Panc1 (cell line): ENCODE measurements around the gene C20orf204. TPM values are rescaled to one million over a fixed set of nuclear protein-coding genes. Genes with fewer than 3 reads are reported as not detected.

Source experiments
- ATAC-seq: fragments of 200-7000 bp; cut with Tn5 transposase; 2 replicates; pipeline ENCODE4 v1.9.1; 2020; ENCODE audit warnings: mild to moderate bottlenecking, moderate library complexity
- BruUV-seq: library from RNA; stranded (reverse); fragments of 400-500 nt; replicated peaks from 2 replicates; lab custom pipeline; 2021; lab: Mats Ljungman, UMichigan
- CTCF ChIA-PET: fragments of 300-600 bp; sonication (Branson Sonifier 250); formaldehyde crosslinking; loops from one replicate; lab custom pipeline; 2022; ENCODE audit warnings: antibody characterized with exemption; lab: Charles Lee
- POLR2A ChIA-PET: fragments of 300-600 bp; sonication (Branson Sonifier 250); formaldehyde crosslinking; loops from one replicate; lab custom pipeline; 2022; ENCODE audit warnings: antibody characterized with exemption; lab: Charles Lee
- DNase-seq: peaks from one replicate; pipeline ENCODE4 v3.0.0-alpha.2; 2010; ENCODE audit warnings: low read depth, low spot score
- H3K27ac ChIP-seq: 2 replicates; pipeline ENCODE4 v1.5.1; 2011; ENCODE audit warnings: mild to moderate bottlenecking, low read length, inconsistent platforms
- H3K27me3 ChIP-seq: fragments of 200-500 bp; sonication (Bioruptor generic); 2 replicates; pipeline ENCODE4 v1.6.0; 2014; ENCODE audit warnings: low read length, inconsistent platforms; ENCODE audit not compliant: control insufficient read depth, insufficient read depth
- H3K36me3 ChIP-seq: fragments of 200-500 bp; sonication (Bioruptor generic); 2 replicates; pipeline ENCODE4 v1.5.1; 2014; ENCODE audit warnings: inconsistent platforms, mild to moderate bottlenecking, low read length, moderate library complexity; ENCODE audit not compliant: control insufficient read depth, insufficient read depth
- H3K4me1 ChIP-seq: 2 replicates; pipeline ENCODE4 v1.5.1; 2011; ENCODE audit warnings: inconsistent platforms, mild to moderate bottlenecking, low read length, moderate library complexity; ENCODE audit not compliant: control insufficient read depth, insufficient read depth
- H3K4me3 ChIP-seq, 2 experiments: 2 replicates each; pipeline ENCODE4 v1.5.1; 2011 to 2012; ENCODE audit warnings: low read depth in 2 of 2, low read length in 2 of 2, mild to moderate bottlenecking in 2 of 2, inconsistent platforms in 1 of 2, moderate library complexity in 1 of 2
- H3K9me3 ChIP-seq: fragments of 200-500 bp; sonication (Bioruptor generic); 2 replicates; pipeline ENCODE4 v1.5.1; 2014; ENCODE audit warnings: low read depth, mild to moderate bottlenecking, inconsistent platforms, low read length, moderate library complexity; ENCODE audit not compliant: control insufficient read depth, insufficient read depth
- CTCF ChIP-seq: fragments of 450-650 bp; IDR thresholded peaks from 2 replicates; pipeline ENCODE4 v1.5.1; 2017; ENCODE audit warnings: mild to moderate bottlenecking
- POLR2AphosphoS5 ChIP-seq: IDR thresholded peaks from 2 replicates; pipeline ENCODE4 v1.6.1; 2012; ENCODE audit warnings: mild to moderate bottlenecking, low read depth, low read length, moderate library complexity
- REST ChIP-seq, 2 experiments: IDR thresholded peaks; 2 replicates each; pipeline ENCODE4 v1.6.1; 2011 to 2012; ENCODE audit warnings: low read depth in 2 of 2, control low read depth in 1 of 2, low read length in 1 of 2, mild to moderate bottlenecking in 1 of 2, moderate library complexity in 1 of 2; ENCODE audit not compliant: insufficient read depth in 1 of 2
- SIN3A ChIP-seq: IDR thresholded peaks from 2 replicates; pipeline ENCODE4 v1.6.1; 2012; ENCODE audit warnings: low read depth, mild to moderate bottlenecking, low read length, moderate library complexity, borderline replicate concordance; ENCODE audit not compliant: insufficient read depth
- TCF7L2 ChIP-seq: IDR thresholded peaks from 2 replicates; pipeline ENCODE4 v1.6.1; 2011; ENCODE audit warnings: mild to moderate bottlenecking, low read depth, low read length, inconsistent platforms
- in situ Hi-C: cut with HindIII; loops from 2 replicates; pipeline ENCODE4 v1.10.0; 2016; ENCODE audit warnings: low sequenced_read_pairs, low pct_unique_long_range_greater_than_20kb
- intact Hi-C: fragments of 100-400 bp; cut with micrococcal nuclease; formaldehyde crosslinking; loops from one replicate; pipeline ENCODE4 v1.10.0; 2022; ENCODE audit not compliant: unreplicated experiment
- total RNA-seq: library from RNA; stranded (reverse); gene quantifications from one replicate; pipeline ENCODE4 v1.2.1, GENCODE V29; 2021; ENCODE audit not compliant: unreplicated experiment

Gene C20orf204
- total RNA-seq, 1 experiment from 2014 or later: 1.9 TPM

- DNase-seq: no peak
- H3K4me3 ChIP-seq: peak within 1 kb of the TSS; percentile 33
Observed at GRCh38 chr20:64049060-64049877, 13.3 kb downstream of the C20orf204 start, which contains the start of gene SOX18. Gene SOX18 (minus strand): TSS chr20:64049639. CDS start chr20:64049516, 123 bp downstream.

GRCh38 chr20:64049878-64050260 lies 13.9 kb downstream of the C20orf204 start:
- BruUV-seq: no TSS peak
- TF ChIP-seq REST (IDR thresholded peaks at IDR 0.05; ENCODE audit: insufficient read depth in 1 of 2, low read depth in 2 of 2, low read length in 1 of 2) (no peak), POLR2AphosphoS5 (no peak), CTCF (no peak), TCF7L2 (no peak), SIN3A (no peak)
- Histone ChIP-seq H3K9me3 (no peaks in the 10 kb centered on the region), H3K36me3 (no peaks in the 10 kb centered on the region), H3K4me3 (peak overlapping the region; percentile 5 to 33; a peak in 3 of 4 replicates), H3K27me3 (no peaks in the 10 kb centered on the region), H3K27ac (peak overlapping the region; percentile 84), H3K4me1 (peaks cover 55% of the 10 kb centered on the region)
- ATAC-seq: peak; percentile 14; the same call in 1 of the 2 replicates
- intact Hi-C loops: no loop called here
- in situ Hi-C loops: no loop called here
- DNase-seq: no peak
- ChIA-PET CTCF (interaction anchor here (1.1 to 1.4 kb wide), 2 partner anchors 10 to 21 kb away, joined by 3 to 11 read pairs; no protein-coding TSS in a partner anchor), POLR2A (no interaction called here)

More at GRCh38 chr20:64049060-64049877, 13.3 kb downstream of the C20orf204 start, which contains the start of gene SOX18:
- TF ChIP-seq REST (IDR thresholded peaks at IDR 0.05; ENCODE audit: insufficient read depth in 1 of 2, low read depth in 2 of 2, low read length in 1 of 2) (no peak), POLR2AphosphoS5 (0 out of 2 replicates have a peak, but pooled peaks have one; percentile 21)
- in situ Hi-C loops (no loop called here), intact Hi-C loops (no loop called here)
- peak within 1 kb of the TSS; percentile 84 for H3K27ac ChIP-seq
- peaks cover 58% of the 10 kb centered on the region for H3K4me1 ChIP-seq
- CTCF ChIA-PET: interaction anchor here (1.4 kb wide), 1 partner anchor 10 kb away, joined by 11 read pairs; no protein-coding TSS in a partner anchor
- H3K36me3 ChIP-seq: no peaks in the 10 kb centered on the region
- no peaks in the 10 kb centered on the region for H3K27me3 ChIP-seq
- BruUV-seq: TSS peak; percentile 95
- POLR2A ChIA-PET: no interaction called here
- ATAC-seq: peak; percentile 54
- H3K9me3 ChIP-seq: no peaks in the 10 kb centered on the region
